ENCODE data around the gene DIABLO. TPM values are rescaled to one million over a fixed set of nuclear protein-coding genes. Genes with fewer than 3 reads are reported as not detected.

DIABLO gene
- total RNA-seq, 1 donor from 2014 or later, result 54.8 TPM

DNA sequence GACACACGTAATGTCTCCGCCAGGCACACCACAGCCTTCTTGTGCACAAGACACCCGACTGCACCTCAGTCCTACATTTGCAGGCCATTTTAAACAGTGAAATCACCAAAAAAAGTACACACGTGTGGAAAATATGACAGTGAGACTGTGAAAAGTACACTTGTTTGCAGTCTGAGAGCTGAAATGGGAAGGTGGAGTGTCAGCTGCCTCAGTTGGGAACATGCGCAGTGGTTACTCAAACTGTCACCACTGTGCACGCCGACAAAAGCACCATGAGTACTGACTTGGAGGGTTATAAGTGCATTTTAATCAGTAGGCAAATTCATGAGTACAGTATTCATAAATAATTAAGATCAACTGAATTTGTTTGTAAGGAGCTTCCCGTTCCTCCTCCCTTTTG is 24.7 kb upstream of the DIABLO start:
- no peak for DNase-seq (ENCODE audit: low spot score in 2 of 2)
- Histone ChIP-seq H3K27ac (no peak overlapping the region), H3K4me1 (no peaks in the 10 kb centered on the region), H3K4me3 (no peak overlapping the region), H3K36me3 (peaks cover 28 to 44% of the 10 kb centered on the region in 2 donors), H3K9me3 (no peaks in the 10 kb centered on the region), H3K27me3 (no peaks in the 10 kb centered on the region)
- TF ChIP-seq, protein P1, sequence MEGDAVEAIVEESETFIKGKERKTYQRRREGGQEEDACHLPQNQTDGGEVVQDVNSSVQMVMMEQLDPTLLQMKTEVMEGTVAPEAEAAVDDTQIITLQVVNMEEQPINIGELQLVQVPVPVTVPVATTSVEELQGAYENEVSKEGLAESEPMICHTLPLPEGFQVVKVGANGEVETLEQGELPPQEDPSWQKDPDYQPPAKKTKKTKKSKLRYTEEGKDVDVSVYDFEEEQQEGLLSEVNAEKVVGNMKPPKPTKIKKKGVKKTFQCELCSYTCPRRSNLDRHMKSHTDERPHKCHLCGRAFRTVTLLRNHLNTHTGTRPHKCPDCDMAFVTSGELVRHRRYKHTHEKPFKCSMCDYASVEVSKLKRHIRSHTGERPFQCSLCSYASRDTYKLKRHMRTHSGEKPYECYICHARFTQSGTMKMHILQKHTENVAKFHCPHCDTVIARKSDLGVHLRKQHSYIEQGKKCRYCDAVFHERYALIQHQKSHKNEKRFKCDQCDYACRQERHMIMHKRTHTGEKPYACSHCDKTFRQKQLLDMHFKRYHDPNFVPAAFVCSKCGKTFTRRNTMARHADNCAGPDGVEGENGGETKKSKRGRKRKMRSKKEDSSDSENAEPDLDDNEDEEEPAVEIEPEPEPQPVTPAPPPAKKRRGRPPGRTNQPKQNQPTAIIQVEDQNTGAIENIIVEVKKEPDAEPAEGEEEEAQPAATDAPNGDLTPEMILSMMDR (IDR thresholded peaks at IDR 0.05), result no peak
- intact Hi-C loops (cut with DNase I), result no loop called here

DNA sequence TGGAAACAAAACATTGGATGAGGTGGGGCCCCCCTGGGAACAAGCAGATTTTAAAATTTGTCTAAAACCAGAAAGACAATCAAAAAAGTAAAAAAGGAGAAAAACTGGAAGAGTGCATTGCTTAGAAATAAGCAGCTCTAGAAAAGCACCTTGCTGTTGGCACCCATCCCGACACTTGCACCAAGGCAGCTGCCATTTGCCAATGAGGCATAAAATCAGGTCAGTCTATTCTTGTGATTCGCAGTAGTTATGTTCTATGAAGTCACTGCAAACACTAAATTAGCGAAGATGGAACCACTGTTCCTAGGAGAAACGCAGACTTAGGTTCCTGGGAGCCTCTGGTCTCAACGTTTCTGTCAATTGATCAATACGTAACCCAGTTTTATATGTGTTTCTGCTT is 24.2 kb upstream of the DIABLO start:
- Histone ChIP-seq H3K36me3 (peaks cover 28 to 41% of the 10 kb centered on the region in 2 donors), H3K27me3 (no peaks in the 10 kb centered on the region), H3K4me3 (no peak overlapping the region), H3K4me1 (no peaks in the 10 kb centered on the region), H3K27ac (no peak overlapping the region), H3K9me3 (no peaks in the 10 kb centered on the region)
- TF ChIP-seq, protein P1 (IDR thresholded peaks at IDR 0.05), result no peak
- no peak for DNase-seq (ENCODE audit: low spot score in 2 of 2)
- intact Hi-C loops (cut with DNase I), result no loop called here

DNA sequence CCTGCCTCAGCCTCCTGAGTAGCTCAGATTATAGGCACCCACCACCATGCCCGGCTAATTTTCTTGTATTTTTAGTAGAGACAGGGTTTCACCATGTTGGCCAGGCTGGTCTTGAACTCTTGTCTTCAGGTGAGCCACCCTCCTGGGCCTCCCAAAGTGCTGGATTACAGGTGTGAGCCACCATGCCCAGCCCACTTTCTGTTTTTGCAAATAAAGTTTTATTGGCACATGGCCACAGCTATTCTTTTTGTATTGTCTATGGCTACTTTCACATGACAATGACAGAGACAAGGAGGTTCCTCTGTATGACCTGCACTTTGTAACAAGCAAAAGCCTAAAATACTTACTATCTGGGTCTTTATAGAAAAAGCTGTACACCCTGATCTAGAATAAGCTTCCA is 19.7 kb upstream of the DIABLO start:
- Histone ChIP-seq H3K4me1 (no peaks in the 10 kb centered on the region), H3K4me3 (no peak overlapping the region), H3K27ac (no peak overlapping the region), H3K27me3 (no peaks in the 10 kb centered on the region), H3K36me3 (peaks cover 43 to 61% of the 10 kb centered on the region in 2 donors), H3K9me3 (no peaks in the 10 kb centered on the region)
- no peak for DNase-seq (ENCODE audit: low spot score in 2 of 2)
- TF ChIP-seq, protein P1 (IDR thresholded peaks at IDR 0.05), result no peak
- intact Hi-C loops (cut with DNase I), result no loop called here

DNA sequence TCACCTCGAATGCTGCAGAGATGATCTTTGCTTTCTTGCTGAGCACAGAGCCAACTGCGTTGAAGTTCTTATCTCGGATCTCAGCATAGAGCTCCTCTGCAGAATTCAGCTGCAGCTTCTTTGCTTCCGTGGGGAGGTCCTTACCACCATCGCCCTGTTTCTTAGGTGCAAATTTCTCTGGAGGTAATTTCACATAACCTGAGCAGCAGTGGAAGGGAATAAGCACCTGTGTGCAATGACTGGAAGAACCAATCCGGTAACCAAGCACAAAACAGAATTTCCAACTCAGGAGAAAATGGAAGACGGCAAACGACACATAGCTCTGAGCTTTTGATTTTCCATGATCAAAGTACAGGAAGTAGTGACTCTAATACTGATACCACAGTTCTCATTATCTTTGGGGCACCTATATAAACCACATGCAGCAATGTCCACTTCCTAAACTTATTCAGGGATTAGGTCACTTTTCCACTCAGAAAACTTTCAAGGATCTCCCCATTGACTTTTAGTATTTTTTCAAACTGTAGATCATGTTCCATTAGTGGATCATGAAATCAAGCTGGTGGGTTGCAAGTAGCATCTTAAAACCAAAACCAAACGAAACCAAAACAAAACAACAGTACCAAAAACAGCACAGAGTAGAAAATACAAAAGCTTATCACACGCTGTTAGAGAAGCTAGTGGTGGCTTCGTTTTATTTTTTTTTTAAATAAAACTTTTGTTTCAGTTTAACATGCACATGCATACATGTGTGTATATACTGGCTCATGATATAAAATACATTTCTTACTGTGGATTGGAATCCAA is 18.9 kb upstream of the DIABLO start:
- no peaks in the 10 kb centered on the region for H3K27me3 ChIP-seq
- intact Hi-C loops (cut with DNase I), result no loop called here
- no peaks in the 10 kb centered on the region for H3K4me1 ChIP-seq
- peaks cover 35 to 61% of the 10 kb centered on the region in 2 donors for H3K36me3 ChIP-seq
- no peaks in the 10 kb centered on the region for H3K9me3 ChIP-seq
- no peak for DNase-seq (ENCODE audit: low spot score in 2 of 2)
- no peak overlapping the region for H3K4me3 ChIP-seq
- TF ChIP-seq, protein P1 (IDR thresholded peaks at IDR 0.05), result no peak
- H3K27ac ChIP-seq, result no peak overlapping the region

DNA sequence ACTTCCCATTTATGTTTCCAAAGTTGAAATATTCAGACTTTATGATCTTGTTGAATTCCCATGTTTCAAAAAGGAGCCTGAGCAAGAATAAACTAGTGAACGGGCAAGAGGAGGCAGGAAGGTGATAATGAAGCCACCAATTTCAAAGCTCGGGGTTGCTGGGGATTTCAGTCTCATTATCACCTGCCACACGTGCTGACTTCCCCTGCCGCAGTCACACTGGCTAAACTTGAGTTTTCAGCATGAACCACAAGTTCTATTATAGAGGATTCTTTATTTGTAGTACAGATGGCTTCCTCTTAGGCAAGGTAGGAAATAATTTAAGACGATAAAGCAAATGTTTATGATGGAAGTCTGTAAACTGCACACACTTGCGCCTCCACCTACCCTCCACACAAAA is 18.1 kb upstream of the DIABLO start:
- H3K27ac ChIP-seq, result no peak overlapping the region
- H3K4me1 ChIP-seq, result no peaks in the 10 kb centered on the region
- intact Hi-C loops (cut with DNase I), result no loop called here
- no peaks in the 10 kb centered on the region for H3K9me3 ChIP-seq
- H3K27me3 ChIP-seq, result no peaks in the 10 kb centered on the region
- no peak for DNase-seq (ENCODE audit: low spot score in 2 of 2)
- no peak overlapping the region for H3K4me3 ChIP-seq
- TF ChIP-seq, protein P1 (IDR thresholded peaks at IDR 0.05), result no peak
- H3K36me3 ChIP-seq, result peaks cover 35 to 56% of the 10 kb centered on the region in 2 donors

All from ascending aorta (tissue), 2 donors.